Astrocyte of the spinal cord (primary cell): Measurements from ENCODE around the gene TCOF1.

Experiments used
- DNase-seq: peaks from one replicate; pipeline ENCODE4 v3.0.0; 2011; ENCODE audit warnings: low read depth, low spot score
- H3K4me3 ChIP-seq: 2 replicates; pipeline ENCODE4 v1.5.1; 2011; ENCODE audit warnings: low read depth, mild to moderate bottlenecking, low read length, moderate library complexity
- in situ Hi-C: cut with HindIII; loops from 2 replicates; pipeline ENCODE4 v1.10.0; 2017; ENCODE audit warnings: low sequenced_read_pairs
- TF ChIP-seq, protein P1 (sequence below): IDR thresholded peaks from 2 replicates; pipeline ENCODE4 v1.5.1; 2012; ENCODE audit warnings: low read depth, mild to moderate bottlenecking, low read length, inconsistent platforms

TCOF1 gene, protein sequence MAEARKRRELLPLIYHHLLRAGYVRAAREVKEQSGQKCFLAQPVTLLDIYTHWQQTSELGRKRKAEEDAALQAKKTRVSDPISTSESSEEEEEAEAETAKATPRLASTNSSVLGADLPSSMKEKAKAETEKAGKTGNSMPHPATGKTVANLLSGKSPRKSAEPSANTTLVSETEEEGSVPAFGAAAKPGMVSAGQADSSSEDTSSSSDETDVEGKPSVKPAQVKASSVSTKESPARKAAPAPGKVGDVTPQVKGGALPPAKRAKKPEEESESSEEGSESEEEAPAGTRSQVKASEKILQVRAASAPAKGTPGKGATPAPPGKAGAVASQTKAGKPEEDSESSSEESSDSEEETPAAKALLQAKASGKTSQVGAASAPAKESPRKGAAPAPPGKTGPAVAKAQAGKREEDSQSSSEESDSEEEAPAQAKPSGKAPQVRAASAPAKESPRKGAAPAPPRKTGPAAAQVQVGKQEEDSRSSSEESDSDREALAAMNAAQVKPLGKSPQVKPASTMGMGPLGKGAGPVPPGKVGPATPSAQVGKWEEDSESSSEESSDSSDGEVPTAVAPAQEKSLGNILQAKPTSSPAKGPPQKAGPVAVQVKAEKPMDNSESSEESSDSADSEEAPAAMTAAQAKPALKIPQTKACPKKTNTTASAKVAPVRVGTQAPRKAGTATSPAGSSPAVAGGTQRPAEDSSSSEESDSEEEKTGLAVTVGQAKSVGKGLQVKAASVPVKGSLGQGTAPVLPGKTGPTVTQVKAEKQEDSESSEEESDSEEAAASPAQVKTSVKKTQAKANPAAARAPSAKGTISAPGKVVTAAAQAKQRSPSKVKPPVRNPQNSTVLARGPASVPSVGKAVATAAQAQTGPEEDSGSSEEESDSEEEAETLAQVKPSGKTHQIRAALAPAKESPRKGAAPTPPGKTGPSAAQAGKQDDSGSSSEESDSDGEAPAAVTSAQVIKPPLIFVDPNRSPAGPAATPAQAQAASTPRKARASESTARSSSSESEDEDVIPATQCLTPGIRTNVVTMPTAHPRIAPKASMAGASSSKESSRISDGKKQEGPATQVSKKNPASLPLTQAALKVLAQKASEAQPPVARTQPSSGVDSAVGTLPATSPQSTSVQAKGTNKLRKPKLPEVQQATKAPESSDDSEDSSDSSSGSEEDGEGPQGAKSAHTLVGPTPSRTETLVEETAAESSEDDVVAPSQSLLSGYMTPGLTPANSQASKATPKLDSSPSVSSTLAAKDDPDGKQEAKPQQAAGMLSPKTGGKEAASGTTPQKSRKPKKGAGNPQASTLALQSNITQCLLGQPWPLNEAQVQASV (N-terminal part only)

DNA sequence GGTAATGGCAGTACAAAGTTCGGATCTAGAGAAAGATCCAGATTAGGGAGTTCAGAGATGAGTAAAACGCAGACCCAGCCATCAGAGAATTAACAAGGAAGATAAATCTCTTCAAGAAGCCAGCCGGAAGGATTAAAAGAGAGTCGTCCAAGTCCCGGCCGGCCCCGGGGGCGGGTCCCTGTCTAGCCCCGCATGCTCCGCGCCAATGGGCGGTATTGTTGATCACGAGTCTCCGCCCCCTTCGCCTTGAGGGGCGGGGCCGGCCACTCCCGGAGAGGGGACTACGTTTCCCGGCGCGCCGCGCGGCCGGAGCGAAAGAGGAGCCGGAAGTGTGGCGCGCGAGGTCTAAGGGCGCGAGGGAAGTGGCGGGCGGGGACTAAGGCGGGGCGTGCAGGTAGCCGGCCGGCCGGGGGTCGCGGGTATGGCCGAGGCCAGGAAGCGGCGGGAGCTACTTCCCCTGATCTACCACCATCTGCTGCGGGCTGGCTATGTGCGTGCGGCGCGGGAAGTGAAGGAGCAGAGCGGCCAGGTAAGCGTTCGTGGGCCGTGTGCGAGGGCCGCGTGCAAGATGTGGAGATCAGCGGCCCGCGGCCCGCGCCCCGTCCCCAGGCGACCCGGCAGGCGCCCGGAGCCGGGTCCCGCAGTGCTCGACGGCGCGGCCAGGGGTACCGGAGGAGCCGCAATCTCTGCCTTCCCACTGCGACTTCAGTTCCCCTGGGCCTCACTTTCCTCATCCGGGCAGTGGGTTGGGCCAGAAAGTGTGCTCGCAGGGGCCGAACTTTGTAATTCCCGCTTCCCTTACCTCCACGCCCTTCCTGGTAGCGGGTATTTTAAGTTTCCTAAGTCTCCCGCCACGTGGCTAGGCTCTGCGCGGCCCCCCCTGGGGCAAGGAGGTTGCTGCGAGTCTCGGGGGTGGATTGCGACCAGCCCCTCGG is at the start of gene TCOF1:
Gene TCOF1 (plus strand): TSS at position 372 of the 935 bp plus-strand sequence. CDS start 50 bp downstream, at position 422.
- in situ Hi-C loops, result no loop called here
- peak within 1 kb of the TSS; percentile 84 for H3K4me3 ChIP-seq
- TF ChIP-seq, protein P1, sequence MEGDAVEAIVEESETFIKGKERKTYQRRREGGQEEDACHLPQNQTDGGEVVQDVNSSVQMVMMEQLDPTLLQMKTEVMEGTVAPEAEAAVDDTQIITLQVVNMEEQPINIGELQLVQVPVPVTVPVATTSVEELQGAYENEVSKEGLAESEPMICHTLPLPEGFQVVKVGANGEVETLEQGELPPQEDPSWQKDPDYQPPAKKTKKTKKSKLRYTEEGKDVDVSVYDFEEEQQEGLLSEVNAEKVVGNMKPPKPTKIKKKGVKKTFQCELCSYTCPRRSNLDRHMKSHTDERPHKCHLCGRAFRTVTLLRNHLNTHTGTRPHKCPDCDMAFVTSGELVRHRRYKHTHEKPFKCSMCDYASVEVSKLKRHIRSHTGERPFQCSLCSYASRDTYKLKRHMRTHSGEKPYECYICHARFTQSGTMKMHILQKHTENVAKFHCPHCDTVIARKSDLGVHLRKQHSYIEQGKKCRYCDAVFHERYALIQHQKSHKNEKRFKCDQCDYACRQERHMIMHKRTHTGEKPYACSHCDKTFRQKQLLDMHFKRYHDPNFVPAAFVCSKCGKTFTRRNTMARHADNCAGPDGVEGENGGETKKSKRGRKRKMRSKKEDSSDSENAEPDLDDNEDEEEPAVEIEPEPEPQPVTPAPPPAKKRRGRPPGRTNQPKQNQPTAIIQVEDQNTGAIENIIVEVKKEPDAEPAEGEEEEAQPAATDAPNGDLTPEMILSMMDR, result no peak
- DNase-seq, result peak; percentile 96

DNA sequence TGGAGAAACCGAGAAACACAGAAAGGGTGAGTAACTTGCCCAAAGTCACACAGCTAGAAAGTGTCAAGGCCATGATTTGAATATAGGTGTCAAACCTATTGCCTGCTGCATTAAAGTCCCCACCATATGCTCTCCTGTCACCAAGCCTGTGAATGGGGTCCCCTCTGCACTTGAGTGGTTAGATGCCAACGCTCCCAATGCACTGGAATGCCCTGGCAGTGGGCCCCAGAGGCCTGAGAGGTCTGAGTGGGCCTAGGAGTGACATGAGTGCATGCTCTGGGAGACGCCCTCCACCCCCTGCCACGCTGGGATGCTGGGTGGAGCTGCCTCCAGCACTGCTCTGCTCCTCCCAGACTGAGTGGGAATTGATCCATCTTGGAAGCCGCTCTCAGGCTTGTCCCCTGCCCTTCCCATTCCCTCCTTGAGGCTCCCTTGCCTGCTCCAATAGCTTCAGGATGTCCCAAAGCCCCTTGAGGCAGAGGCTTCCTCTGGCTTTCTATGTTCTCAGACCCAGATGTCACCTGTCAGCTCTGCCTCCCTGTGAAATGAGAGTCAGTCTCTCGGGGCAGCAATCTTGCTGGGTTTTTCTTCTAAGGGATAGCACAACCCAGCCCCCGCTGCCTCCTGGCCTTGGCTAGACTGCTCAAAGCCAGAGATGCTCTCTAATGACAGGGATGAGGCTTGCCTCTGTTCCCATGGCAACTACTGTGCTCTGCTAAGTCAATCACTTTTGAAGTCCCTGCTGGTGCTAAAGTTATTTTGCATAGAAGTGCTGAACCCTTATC is 48.2 kb upstream of the TCOF1 start:
- in situ Hi-C loops, result no loop called here
- DNase-seq, result no peak
- TF ChIP-seq, protein P1, result no peak
- no peak overlapping the region for H3K4me3 ChIP-seq

DNA sequence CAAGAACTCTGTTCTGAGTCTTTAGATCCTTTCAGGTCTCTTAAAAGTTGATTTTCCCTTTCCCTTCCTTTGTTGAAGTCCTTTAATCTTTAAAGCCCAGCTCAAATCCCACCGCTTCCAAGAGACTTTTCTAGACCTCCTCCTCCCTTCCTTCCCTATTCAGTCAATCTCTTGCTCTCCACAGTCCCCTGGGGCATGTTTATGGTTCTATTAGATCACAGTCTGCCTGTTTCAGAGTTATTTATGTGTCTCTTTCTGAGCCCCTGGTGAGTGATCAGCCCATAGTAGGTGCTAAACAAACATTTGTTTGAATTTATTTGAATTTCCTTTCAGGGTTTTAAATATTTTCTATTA is 47.6 kb upstream of the TCOF1 start:
- TF ChIP-seq, protein P1, result no peak
- in situ Hi-C loops, result no loop called here
- DNase-seq, result no peak
- no peak overlapping the region for H3K4me3 ChIP-seq

DNA sequence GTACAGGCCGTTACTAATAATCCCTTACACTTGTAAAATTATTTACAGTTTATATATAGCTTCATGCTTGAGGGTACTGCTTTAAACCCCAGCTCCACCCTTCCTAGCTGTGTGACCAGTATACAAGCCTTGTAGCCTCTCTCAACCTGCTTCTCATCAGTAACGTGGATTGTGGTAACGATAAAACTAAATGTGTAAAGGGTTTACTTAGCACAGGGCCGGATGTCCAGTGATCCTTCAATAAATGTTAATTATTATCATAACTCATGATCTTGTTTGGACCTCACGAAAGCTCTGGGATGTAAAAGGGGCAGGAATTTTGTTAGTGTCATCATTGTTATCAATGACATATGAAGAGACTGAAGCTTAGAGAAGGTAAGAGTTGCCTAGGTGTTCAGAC is 47.3 kb upstream of the TCOF1 start:
- in situ Hi-C loops, result no loop called here
- H3K4me3 ChIP-seq, result no peak overlapping the region
- no peak for DNase-seq
- TF ChIP-seq, protein P1, result no peak

DNA sequence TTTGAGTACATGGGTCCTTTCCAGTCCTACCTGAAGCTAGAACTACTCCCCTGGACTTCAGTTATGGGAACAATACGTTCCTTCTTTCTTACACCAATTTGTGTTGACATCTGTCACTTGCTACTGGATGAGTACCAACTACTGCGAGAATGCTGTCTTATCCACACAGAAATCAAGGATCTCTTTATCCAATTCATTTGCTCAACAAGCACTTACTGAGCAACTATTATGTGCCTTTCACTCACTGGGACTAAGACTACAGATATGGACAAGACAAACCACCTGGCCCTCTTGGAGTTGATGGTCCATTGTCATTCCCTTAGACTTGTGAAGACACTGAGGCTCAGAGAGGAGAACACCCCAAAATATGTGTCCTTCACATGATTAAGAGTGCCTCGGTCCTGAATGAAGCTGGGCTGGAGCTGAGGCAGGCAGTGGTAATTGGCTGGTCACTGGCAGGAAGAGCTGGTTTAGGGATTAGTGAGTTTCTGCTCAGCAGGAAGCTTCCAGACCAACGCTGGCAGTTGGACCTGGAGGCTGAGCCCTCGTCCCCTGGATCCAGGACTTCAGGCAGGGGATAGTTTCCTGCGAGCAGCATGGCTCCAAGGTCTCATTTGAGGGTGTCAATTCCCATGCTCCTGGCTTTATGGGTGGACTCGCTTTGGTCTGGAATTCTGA is 46.3 kb upstream of the TCOF1 start:
- TF ChIP-seq, protein P1, result no peak
- in situ Hi-C loops, result no loop called here
- H3K4me3 ChIP-seq, result no peak overlapping the region
- no peak for DNase-seq
